SU-DHL-6 (cell line): ENCODE data around the gene SNRNP35.

Source experiments
- H2AFZ ChIP-seq: fragments of 200-600 bp; sonication (generic); 2 replicates; pipeline ENCODE4 v1.6.1; 2014; ENCODE audit warnings: low read depth, mild to moderate bottlenecking, moderate library complexity, mixed read lengths, antibody characterized with exemption, low read length; ENCODE audit not compliant: severe bottlenecking
- H3F3A ChIP-seq: fragments of 200-600 bp; shearing (Covaris generic); 2 replicates; pipeline ENCODE4 v1.6.0; 2016; ENCODE audit warnings: antibody characterized with exemption, mild to moderate bottlenecking; ENCODE audit not compliant: insufficient read depth
- H3K27ac ChIP-seq: fragments of 200-600 bp; sonication (generic); 2 replicates; pipeline ENCODE4 v1.5.1; 2016; ENCODE audit warnings: low read depth, mild to moderate bottlenecking, low read length, moderate library complexity, mixed read lengths
- H3K27me3 ChIP-seq: fragments of 200-600 bp; sonication (generic), shearing (Covaris generic); 2 replicates; pipeline ENCODE4 v1.6.0; 2014; ENCODE audit warnings: mild to moderate bottlenecking, low read length
- H3K36me3 ChIP-seq: fragments of 200-600 bp; sonication (generic); 2 replicates; pipeline ENCODE4 v1.6.1; 2014; ENCODE audit warnings: mild to moderate bottlenecking, low read length, mixed read lengths
- H3K4me2 ChIP-seq: fragments of 300-600, 200-600 bp; shearing (Covaris generic), sonication (generic); 2 replicates; pipeline ENCODE4 v1.6.0; 2014; ENCODE audit warnings: low read length, low read depth, mild to moderate bottlenecking; ENCODE audit not compliant: poor library complexity, severe bottlenecking
- H3K4me3 ChIP-seq: fragments of 200-600 bp; sonication (generic); 2 replicates; pipeline ENCODE4 v1.5.1; 2014; ENCODE audit warnings: antibody characterized with exemption, low read length, mild to moderate bottlenecking, mixed read lengths; ENCODE audit not compliant: insufficient read depth, poor library complexity, severe bottlenecking
- H3K79me2 ChIP-seq: fragments of 200-600 bp; sonication (generic); 2 replicates; pipeline ENCODE4 v1.6.1; 2014; ENCODE audit warnings: mild to moderate bottlenecking, low read length, moderate library complexity; ENCODE audit not compliant: insufficient read depth
- H3K9ac ChIP-seq: fragments of 200-600 bp; sonication (generic); 2 replicates; pipeline ENCODE4 v1.7.0; 2014; ENCODE audit warnings: mild to moderate bottlenecking, low read length
- H3K9me2 ChIP-seq: fragments of 200-600 bp; sonication (generic); replicated peaks from 2 replicates; pipeline ENCODE4 v1.6.1; 2014; ENCODE audit warnings: low read length; ENCODE audit not compliant: insufficient read depth
- H3K9me3 ChIP-seq: fragments of 200-600 bp; sonication (generic); 2 replicates; pipeline ENCODE4 v1.6.1; 2014; ENCODE audit warnings: low read length, mixed read lengths; ENCODE audit not compliant: insufficient read depth
- H4K20me1 ChIP-seq: fragments of 200-600 bp; sonication (generic); 2 replicates; pipeline ENCODE4 v1.6.1; 2014; ENCODE audit warnings: low read depth, mild to moderate bottlenecking, antibody characterized with exemption, low read length, moderate library complexity, mixed read lengths
- CTCF ChIP-seq: fragments of 200-600 bp; sonication (generic); IDR thresholded peaks from one replicate; pipeline ENCODE4 v1.5.1; 2017; ENCODE audit warnings: antibody characterized with exemption, mild to moderate bottlenecking, low read length, moderate library complexity; ENCODE audit not compliant: insufficient read depth, poor library complexity, severe bottlenecking
- EZH2phosphoT487 ChIP-seq: fragments of 200-600 bp; sonication (generic), shearing (Covaris generic); conservative IDR thresholded peaks from 2 replicates; pipeline ENCODE4 v1.6.1; 2018; ENCODE audit warnings: mild to moderate bottlenecking, antibody characterized with exemption, low read length, moderate library complexity, mixed read lengths

SNRNP35 gene

GRCh38 chr12:123433615-123434014 lies 24.3 kb upstream of the SNRNP35 start:
- H3K36me3 ChIP-seq = no peaks in the 10 kb centered on the region
- H3K27ac ChIP-seq = no peak overlapping the region
- no peaks in the 10 kb centered on the region for H3K27me3 ChIP-seq
- TF ChIP-seq EZH2phosphoT487 (no peak), CTCF (no peak)
- no peak overlapping the region for H2AFZ ChIP-seq
- H3K9me2 ChIP-seq = no peaks in the 10 kb centered on the region
- no peak overlapping the region for H3K4me3 ChIP-seq
- H4K20me1 ChIP-seq = no peaks in the 10 kb centered on the region
- H3K9ac ChIP-seq = no peak overlapping the region
- H3F3A ChIP-seq = no peaks in the 10 kb centered on the region
- H3K79me2 ChIP-seq = no peaks in the 10 kb centered on the region
- no peak overlapping the region for H3K4me2 ChIP-seq
- no peaks in the 10 kb centered on the region for H3K9me3 ChIP-seq

GRCh38 chr12:123435636-123436016 lies 22.3 kb upstream of the SNRNP35 start:
- TF ChIP-seq EZH2phosphoT487 (no peak), CTCF (no peak)
- Histone ChIP-seq H4K20me1 (no peaks in the 10 kb centered on the region), H3K4me3 (peak overlapping the region; percentile 73), H3F3A (no peaks in the 10 kb centered on the region), H3K4me2 (peak overlapping the region; percentile 67), H3K9me2 (no peaks in the 10 kb centered on the region), H3K9ac (peak overlapping the region; percentile 61), H3K9me3 (no peaks in the 10 kb centered on the region), H3K27me3 (no peaks in the 10 kb centered on the region), H2AFZ (peak overlapping the region; percentile 98), H3K27ac (no peak overlapping the region), H3K79me2 (no peaks in the 10 kb centered on the region), H3K36me3 (no peaks in the 10 kb centered on the region)

- no peaks in the 10 kb centered on the region for H3K9me3 ChIP-seq
- H3K36me3 ChIP-seq = no peaks in the 10 kb centered on the region
- H3K27me3 ChIP-seq = no peaks in the 10 kb centered on the region
- peak within 1 kb of the TSS; percentile 98 for H2AFZ ChIP-seq
- TF ChIP-seq EZH2phosphoT487 (no peak), CTCF (no peak)
- no peak within 1 kb of the TSS for H3K27ac ChIP-seq
- peak within 1 kb of the TSS; percentile 67 for H3K4me2 ChIP-seq
- H3K4me3 ChIP-seq = peak within 1 kb of the TSS; percentile 73
- no peaks in the 10 kb centered on the region for H3K79me2 ChIP-seq
- no peaks in the 10 kb centered on the region for H3K9me2 ChIP-seq
- H3K9ac ChIP-seq = peak within 1 kb of the TSS; percentile 61
- H3F3A ChIP-seq = no peaks in the 10 kb centered on the region
- no peaks in the 10 kb centered on the region for H4K20me1 ChIP-seq
Measured at GRCh38 chr12:123436017-123436964, 21.6 kb upstream of the SNRNP35 start, which contains the start of gene RILPL2. Gene RILPL2, minus strand, starts transcription at chr12:123436684. Its CDS starts 264 bp downstream, at chr12:123436420.
